Loucy (cell line): ENCODE results near the gene PC.

Experiments used
- CTCF ChIP-seq: fragments of 200-600 bp; sonication (generic); conservative IDR thresholded peaks from 2 replicates; pipeline ENCODE4 v1.5.1; 2014; ENCODE audit warnings: mild to moderate bottlenecking, antibody characterized with exemption, low read length
- EZH2phosphoT487 ChIP-seq: fragments of 200-600 bp; IDR thresholded peaks from 2 replicates; pipeline ENCODE4 v1.6.1; 2018; ENCODE audit warnings: antibody characterized with exemption, mild to moderate bottlenecking, moderate library complexity, borderline replicate concordance

GRCh38 chr11:66951927-66952337 is 6.3 kb downstream of the PC start:
- no peak for TF ChIP-seq EZH2phosphoT487
- TF ChIP-seq CTCF, result no peak
